Spleen (tissue), 11 donors: Measurements from ENCODE around the gene MRAP2. TPM values are rescaled to one million over a fixed set of nuclear protein-coding genes. Genes with fewer than 3 reads are reported as not detected.
"Not testable (repeated sequence)": the region's sequence is repeated elsewhere in the genome, so short reads cannot be mapped to it uniquely, and the experiment has no call there.

Experiments
- DNase-seq: peaks from one replicate; pipeline ENCODE4 v3.0.0-alpha.2; 2020
- H3K27ac ChIP-seq, 8 donors: fragments of 200-600 bp; sonication (generic) in 7 of 8; 1 replicate in 4 of 8; 2 replicates in 4 of 8; pipeline versions ENCODE4 v1.5.0 to v1.8.0; 2016 to 2021; ENCODE audit warnings: inconsistent platforms in 4 of 8, mild to moderate bottlenecking in 4 of 8, moderate library complexity in 1 of 8
- H3K27me3 ChIP-seq, 7 donors: fragments of 200-600 bp; sonication (generic) in 6 of 7; replicated peaks in 1 of 7; 1 replicate in 4 of 7; 2 replicates in 3 of 7; pipeline versions ENCODE4 v1.5.0 to v1.8.0; 2016 to 2021; ENCODE audit warnings: inconsistent platforms in 3 of 7, mild to moderate bottlenecking in 1 of 7
- H3K36me3 ChIP-seq, 6 donors: fragments of 200-600 bp; sonication (generic) in 5 of 6; 1 replicate in 4 of 6; 2 replicates in 2 of 6; pipeline versions ENCODE4 v1.5.0 to v1.8.0; 2016 to 2021; ENCODE audit warnings: inconsistent platforms in 2 of 6
- H3K4me1 ChIP-seq, 6 donors: fragments of 200-600 bp; sonication (generic) in 5 of 6; 1 replicate in 3 of 6; 2 replicates in 3 of 6; pipeline versions ENCODE4 v1.5.0 to v1.8.0; 2016 to 2021; ENCODE audit warnings: inconsistent platforms in 3 of 6
- H3K4me3 ChIP-seq, 8 donors: fragments of 200-600 bp; sonication (generic) in 7 of 8; 1 replicate in 4 of 8; 2 replicates in 4 of 8; pipeline versions ENCODE4 v1.5.0 to v1.8.0; 2016 to 2021; ENCODE audit warnings: inconsistent platforms in 4 of 8, mild to moderate bottlenecking in 4 of 8, moderate library complexity in 2 of 8
- H3K9me3 ChIP-seq, 8 donors: fragments of 200-600 bp; sonication (generic) in 7 of 8; 1 replicate in 4 of 8; 2 replicates in 4 of 8; pipeline versions ENCODE4 v1.5.0 to v1.8.0; 2016 to 2021; ENCODE audit warnings: inconsistent platforms in 4 of 8
- CTCF ChIP-seq, 11 experiments: fragments of 200-600 bp in 7 of 11; fragments of 450-650 bp in 4 of 11; sonication (generic) in 4 of 11; IDR thresholded peaks in 8 of 11; conservative IDR thresholded peaks in 3 of 11; 1 replicate in 7 of 11; 2 replicates in 4 of 11; pipeline versions ENCODE4 v1.4.0 to v1.8.0; 2016 to 2021; ENCODE audit warnings: antibody characterized with exemption in 11 of 11, inconsistent platforms in 4 of 11, mild to moderate bottlenecking in 1 of 11
- POLR2A ChIP-seq, 3 donors: fragments of 450-650 bp; IDR thresholded peaks; one replicate each; pipeline ENCODE4 v1.5.1; 2017; ENCODE audit warnings: antibody characterized with exemption in 3 of 3, mild to moderate bottlenecking in 1 of 3
- POLR2AphosphoS5 ChIP-seq, 3 donors: sonication (generic); formaldehyde crosslinking; IDR thresholded peaks; one replicate each; pipeline ENCODE4 v1.5.1; 2017; ENCODE audit warnings: antibody characterized with exemption in 3 of 3
- WGBS, 5 donors: extraction: QIAGEN DNeasy Blood & Tissue Kit in 3 of 5; methylation state at CpG; one replicate each; pipeline versions ENCODE4 v1.1.5 to v1.1.7; 2013 to 2018; 5-methylcytosine and 5-hydroxymethylcytosine counted together
- intact Hi-C: fragments of 100-400 bp; cut with DNase I; formaldehyde crosslinking; loops from one replicate; pipeline ENCODE4 v1.15.0; 2023; ENCODE audit warnings: low total_unique reads
- polyA plus RNA-seq, 3 donors: library from polyadenylated mRNA; stranded (reverse); fragments of 200-250 nt; gene quantifications; one replicate each; pipeline ENCODE4 v1.2.1, GENCODE V29; 2013
- total RNA-seq, 7 donors: library from RNA; depleted of rRNA in 3 of 7; stranded (reverse); fragments of >200 nt in 3 of 7; fragmentation: NEBNext Ultra II Directional in 4 of 7; extraction: Animal tissue kit (Norgen Biotek cat#: 25700) in 4 of 7; gene quantifications; one replicate each; pipeline versions ENCODE4 v1.1.0 to v1.2.1, GENCODE V29; 2016 to 2021
- donor health status: healthy with polysubstance abuse.
- donor health status: DM: no; HTN: no; CAD: no; lungs with moderate emphysema.
- donor health status: DM: no; HTN: no; CAD: no.
- donor health status: Bipolar disorder and iron deficiency.
- donor health status: healthy.
- donor health status: DM: no; HTN: no; CAD: no.
- donor health status: DM: yes; HTN: yes; CAD: no.

Gene MRAP2
- total and polyA plus RNA-seq, 10 donors: 0.97 to 21.8 (median 4.4) TPM

GRCh38 chr6:84123186-84123585 is 89.6 kb downstream of the MRAP2 start:
- no peaks in the 10 kb centered on the region for H3K4me1 ChIP-seq
- peaks cover 0 to 6% (median 0%) of the 10 kb centered on the region in 8 donors for H3K9me3 ChIP-seq
- H3K4me3 ChIP-seq: no peak overlapping the region
- no peak for DNase-seq
- intact Hi-C loops: no loop called here
- TF ChIP-seq CTCF (IDR thresholded peaks at IDR 0.05 in 8 of 11, conservative IDR thresholded peaks at IDR 0.05 in 3 of 11): no peak
- TF ChIP-seq POLR2AphosphoS5 (IDR thresholded peaks at IDR 0.05): no peak
- no peak for TF ChIP-seq POLR2A (IDR thresholded peaks at IDR 0.05)
- H3K27me3 ChIP-seq: no peaks in the 10 kb centered on the region
- H3K27ac ChIP-seq: no peak overlapping the region
- peaks cover 0 to 35% (median 26%) of the 10 kb centered on the region in 6 donors for H3K36me3 ChIP-seq
- WGBS, 5 donors: 79 to 93% (median 85%) methylated on average over 2 of the region's 2 CpGs

DNA sequence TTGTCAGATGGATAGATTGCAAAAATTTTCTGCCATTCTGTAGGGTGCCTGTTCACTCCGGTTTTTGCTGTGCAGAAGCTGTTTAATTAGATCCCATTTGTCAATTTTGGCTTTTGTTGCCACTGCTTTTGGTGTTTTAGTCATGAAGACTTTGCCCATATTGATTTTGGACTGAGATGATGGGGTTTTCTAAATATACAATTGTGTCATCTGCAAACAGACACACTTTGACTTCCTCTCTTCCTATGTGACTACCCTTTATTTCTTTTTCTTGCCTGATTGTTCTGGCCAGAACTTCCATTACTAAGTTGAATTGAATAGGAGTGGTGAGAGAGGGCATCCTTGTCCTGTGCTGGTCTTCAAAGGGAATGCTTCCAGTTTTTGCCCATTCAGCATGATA is 96.0 kb downstream of the MRAP2 start:
- DNase-seq, H3K27me3 ChIP-seq, H3K4me1 ChIP-seq, H3K4me3 ChIP-seq, intact Hi-C loops, H3K27ac ChIP-seq: not testable (repeated sequence)
- H3K36me3 ChIP-seq: peaks cover 0 to 48% (median 25%) of the 10 kb centered on the region in 6 donors
- H3K9me3 ChIP-seq: peaks cover 0 to 19% (median 13%) of the 10 kb centered on the region in 8 donors
- 93 to 100% (median 96%) methylated on average over 1 of the region's 1 CpG for WGBS, 5 donors

- WGBS, 5 donors: 92 to 97% (median 94%) methylated on average over 8 to 9 of the region's 9 CpGs
- H3K4me3 ChIP-seq, H3K27ac ChIP-seq, H3K27me3 ChIP-seq, intact Hi-C loops, DNase-seq, H3K4me1 ChIP-seq: not testable (repeated sequence)
- Histone ChIP-seq H3K36me3 (peaks cover 0 to 48% (median 5%) of the 10 kb centered on the region in 6 donors), H3K9me3 (peaks cover 0 to 19% (median 13%) of the 10 kb centered on the region in 8 donors)
Observed at GRCh38 chr6:84133385-84133784, 99.8 kb downstream of the MRAP2 start.

DNA sequence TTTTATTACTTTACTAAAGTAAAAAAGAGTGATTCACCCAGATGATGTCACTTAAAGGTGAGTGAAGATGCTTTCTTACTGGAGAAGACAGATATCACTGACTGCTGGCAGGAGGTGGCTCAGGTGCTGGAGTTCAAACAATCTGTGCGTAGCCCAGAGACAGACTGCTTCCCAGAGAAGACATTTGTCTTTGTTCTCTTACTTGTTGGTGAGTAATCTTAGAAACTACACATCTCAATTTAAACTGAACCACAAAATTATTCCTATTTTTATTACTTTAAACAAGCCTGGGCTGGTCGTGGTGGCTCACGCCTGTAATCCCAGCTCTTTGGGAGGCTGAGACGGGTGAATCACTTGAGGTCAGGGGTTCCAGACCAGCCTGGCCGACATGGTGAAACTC is 101.7 kb downstream of the MRAP2 start:
- DNase-seq: no peak
- Histone ChIP-seq H3K9me3 (peaks cover 0 to 19% (median 11%) of the 10 kb centered on the region in 8 donors), H3K27ac (no peak overlapping the region), H3K4me3 (no peak overlapping the region), H3K4me1 (no peaks in the 10 kb centered on the region), H3K36me3 (peaks cover 0 to 67% (median 5%) of the 10 kb centered on the region in 6 donors), H3K27me3 (no peaks in the 10 kb centered on the region)
- 92 to 98% (median 97%) methylated on average over 5 of the region's 5 CpGs for WGBS, 5 donors
- TF ChIP-seq POLR2AphosphoS5 (IDR thresholded peaks at IDR 0.05) (no peak), POLR2A (IDR thresholded peaks at IDR 0.05) (no peak), CTCF (IDR thresholded peaks at IDR 0.05 in 8 of 11, conservative IDR thresholded peaks at IDR 0.05 in 3 of 11) (no peak)
- intact Hi-C loops: no loop called here

GRCh38 chr6:84136364-84137050 is 102.9 kb downstream of the MRAP2 start:
- intact Hi-C loops: no loop called here
- H3K9me3 ChIP-seq: peaks cover 0 to 19% (median 11%) of the 10 kb centered on the region in 8 donors
- no peaks in the 10 kb centered on the region for H3K4me1 ChIP-seq
- DNase-seq: no peak
- H3K27me3 ChIP-seq: no peaks in the 10 kb centered on the region
- H3K4me3 ChIP-seq: no peak overlapping the region
- peaks cover 0 to 80% (median 5%) of the 10 kb centered on the region in 6 donors for H3K36me3 ChIP-seq
- TF ChIP-seq CTCF (IDR thresholded peaks at IDR 0.05 in 8 of 11, conservative IDR thresholded peaks at IDR 0.05 in 3 of 11) (no peak), POLR2A (IDR thresholded peaks at IDR 0.05) (no peak), POLR2AphosphoS5 (IDR thresholded peaks at IDR 0.05) (no peak)
- 90 to 98% (median 95%) methylated on average over 4 of the region's 4 CpGs for WGBS, 5 donors
- H3K27ac ChIP-seq: no peak overlapping the region
